Neural progenitor cell (in vitro differentiated cells): ENCODE data around the gene PROX2. TPM values are rescaled to one million over a fixed set of nuclear protein-coding genes. Genes with fewer than 3 reads are reported as not detected.
A peak's percentile ranks its signal among the peaks of the same experiment; 100 is the strongest.

ENCODE experiments used
- DNase-seq: peaks from one replicate; pipeline ENCODE4 v3.0.0-alpha.2; 2016; ENCODE audit warnings: low spot score
- H2AFZ ChIP-seq: fragments of 200-600 bp; sonication (generic); replicated peaks from 2 replicates; pipeline ENCODE4 v1.6.1; 2016; ENCODE audit warnings: antibody characterized with exemption
- H3F3A ChIP-seq: fragments of 200-600 bp; sonication (generic); 2 replicates; pipeline ENCODE4 v1.6.1; 2016; ENCODE audit warnings: antibody characterized with exemption, low read depth
- H3K27ac ChIP-seq: fragments of 200-600 bp; sonication (generic); 2 replicates; pipeline ENCODE4 v1.5.1; 2016; ENCODE audit warnings: mild to moderate bottlenecking
- H3K27me3 ChIP-seq: fragments of 200-600 bp; sonication (generic); 2 replicates; pipeline ENCODE4 v1.6.1; 2016; ENCODE audit warnings: mild to moderate bottlenecking, moderate library complexity
- H3K36me3 ChIP-seq: fragments of 200-600 bp; sonication (generic); 2 replicates; pipeline ENCODE4 v1.5.1; 2016
- H3K4me1 ChIP-seq: fragments of 200-600 bp; sonication (generic); 2 replicates; pipeline ENCODE4 v1.6.1; 2016; ENCODE audit warnings: mixed run types
- H3K4me2 ChIP-seq: fragments of 200-600 bp; sonication (generic); 2 replicates; pipeline ENCODE4 v1.6.1; 2016
- H3K4me3 ChIP-seq: fragments of 200-600 bp; sonication (generic); 2 replicates; pipeline ENCODE4 v1.5.1; 2016
- H3K79me2 ChIP-seq: fragments of 200-600 bp; sonication (generic); 2 replicates; pipeline ENCODE4 v1.6.1; 2016; ENCODE audit warnings: low read depth
- H3K9ac ChIP-seq: fragments of 200-600 bp; sonication (generic); 2 replicates; pipeline ENCODE4 v1.6.1; 2016
- H3K9me3 ChIP-seq: fragments of 200-600 bp; sonication (generic); 2 replicates; pipeline ENCODE4 v1.5.1; 2016; ENCODE audit warnings: low read depth
- H4K20me1 ChIP-seq: fragments of 200-600 bp; sonication (generic); 2 replicates; pipeline ENCODE4 v1.6.1; 2016; ENCODE audit warnings: low read depth
- H3K27ac Mint-ChIP-seq: 3 replicates; pipeline ENCODE4 v1.8.0; 2021; ENCODE audit warnings: mixed read lengths
- H3K27me3 Mint-ChIP-seq: 2 replicates; pipeline ENCODE4 v1.8.0; 2022; ENCODE audit warnings: low read depth, mild to moderate bottlenecking, inconsistent platforms, moderate library complexity, mixed read lengths; ENCODE audit not compliant: insufficient read depth
- H3K36me3 Mint-ChIP-seq: 3 replicates; pipeline ENCODE4 v1.8.0; 2021; ENCODE audit warnings: mixed read lengths
- H3K4me1 Mint-ChIP-seq: 3 replicates; pipeline ENCODE4 v1.8.0; 2021; ENCODE audit warnings: mixed read lengths
- H3K4me3 Mint-ChIP-seq: 3 replicates; pipeline ENCODE4 v1.8.0; 2021; ENCODE audit warnings: mild to moderate bottlenecking, moderate library complexity, mixed read lengths
- H3K9me3 Mint-ChIP-seq: 3 replicates; pipeline ENCODE4 v1.8.0; 2020; ENCODE audit warnings: mixed read lengths
- EZH2 ChIP-seq: fragments of 200-600 bp; sonication (generic); IDR thresholded peaks from 2 replicates; pipeline ENCODE4 v1.6.1; 2017; ENCODE audit warnings: antibody characterized with exemption, mild to moderate bottlenecking, moderate library complexity
- EZH2phosphoT487 ChIP-seq: fragments of 200-600 bp; sonication (generic); IDR thresholded peaks from 2 replicates; pipeline ENCODE4 v1.6.1; 2017; ENCODE audit warnings: antibody characterized with exemption
- total RNA-seq: library from RNA; depleted of rRNA; stranded (reverse); fragments of >200 nt; gene quantifications from 2 replicates; pipeline ENCODE4 v1.2.3, GENCODE V29; 2015; ENCODE audit warnings: low replicate concordance
- TF ChIP-seq, protein P1 (sequence below): fragments of 200-600 bp; sonication (generic); IDR thresholded peaks from 2 replicates; pipeline ENCODE4 v1.5.1; 2017; ENCODE audit warnings: antibody characterized with exemption, mild to moderate bottlenecking

PROX2 gene
- total RNA-seq, 1 donor from 2014 or later, result not detected

DNA sequence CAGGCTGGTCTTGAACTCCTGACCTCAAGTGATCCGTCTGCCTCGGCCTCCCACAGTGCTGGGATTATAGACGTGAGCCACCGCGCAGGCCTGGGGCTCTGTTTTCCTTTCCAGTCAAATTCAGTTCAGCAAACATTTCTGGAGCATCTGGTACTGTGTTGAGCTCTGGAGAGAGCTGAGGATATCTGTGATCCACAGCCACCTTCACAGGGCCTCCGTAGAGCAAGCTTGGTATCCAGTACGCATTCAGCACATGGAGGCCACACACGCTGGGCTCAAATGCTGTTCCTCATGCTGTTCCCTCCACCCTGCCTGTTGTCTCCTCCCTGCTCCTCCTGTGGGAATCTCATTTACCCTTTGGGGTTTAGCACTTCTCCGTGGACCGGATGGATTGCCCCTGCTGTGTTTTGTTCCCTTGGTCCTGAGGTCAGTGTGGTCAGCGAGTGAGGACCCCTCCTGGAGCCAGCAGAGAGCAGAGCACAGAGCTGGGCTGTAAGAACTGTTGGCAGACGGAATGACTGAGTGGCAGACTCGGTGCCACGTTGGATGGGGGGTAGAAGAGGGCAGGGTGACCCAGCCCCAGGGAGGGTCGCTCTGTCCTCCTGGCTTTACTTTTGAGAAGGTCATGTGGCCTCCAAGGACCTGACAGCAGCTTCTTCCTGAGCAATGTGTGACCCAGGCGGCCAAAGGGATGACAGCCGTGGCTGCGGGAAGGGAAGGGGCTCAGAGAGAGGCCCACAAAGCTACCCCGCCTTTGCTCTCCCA, 46.2 kb upstream of the PROX2 start:
- Histone ChIP-seq H3F3A (no peaks in the 10 kb centered on the region), H3K9me3 (no peaks in the 10 kb centered on the region), H2AFZ (peak overlapping the region; percentile 99), H3K27me3 (peaks cover 23% of the 10 kb centered on the region), H4K20me1 (no peaks in the 10 kb centered on the region), H3K27ac (no peak overlapping the region), H3K79me2 (no peaks in the 10 kb centered on the region), H3K4me1 (no peaks in the 10 kb centered on the region), H3K36me3 (no peaks in the 10 kb centered on the region), H3K4me3 (peak overlapping the region; percentile 71), H3K9ac (peak overlapping the region; percentile 76), H3K4me2 (peak overlapping the region; percentile 76)
- Mint-ChIP-seq H3K27ac (no peak overlapping the region), H3K36me3 (no peaks in the 10 kb centered on the region), H3K9me3 (no peaks in the 10 kb centered on the region), H3K27me3 (peaks cover 16% of the 10 kb centered on the region), H3K4me3 (peak overlapping the region; percentile 86), H3K4me1 (peaks cover 10% of the 10 kb centered on the region)
- no peak for DNase-seq
- TF ChIP-seq EZH2phosphoT487, result no peak
- no peak for TF ChIP-seq EZH2
- TF ChIP-seq, protein P1, sequence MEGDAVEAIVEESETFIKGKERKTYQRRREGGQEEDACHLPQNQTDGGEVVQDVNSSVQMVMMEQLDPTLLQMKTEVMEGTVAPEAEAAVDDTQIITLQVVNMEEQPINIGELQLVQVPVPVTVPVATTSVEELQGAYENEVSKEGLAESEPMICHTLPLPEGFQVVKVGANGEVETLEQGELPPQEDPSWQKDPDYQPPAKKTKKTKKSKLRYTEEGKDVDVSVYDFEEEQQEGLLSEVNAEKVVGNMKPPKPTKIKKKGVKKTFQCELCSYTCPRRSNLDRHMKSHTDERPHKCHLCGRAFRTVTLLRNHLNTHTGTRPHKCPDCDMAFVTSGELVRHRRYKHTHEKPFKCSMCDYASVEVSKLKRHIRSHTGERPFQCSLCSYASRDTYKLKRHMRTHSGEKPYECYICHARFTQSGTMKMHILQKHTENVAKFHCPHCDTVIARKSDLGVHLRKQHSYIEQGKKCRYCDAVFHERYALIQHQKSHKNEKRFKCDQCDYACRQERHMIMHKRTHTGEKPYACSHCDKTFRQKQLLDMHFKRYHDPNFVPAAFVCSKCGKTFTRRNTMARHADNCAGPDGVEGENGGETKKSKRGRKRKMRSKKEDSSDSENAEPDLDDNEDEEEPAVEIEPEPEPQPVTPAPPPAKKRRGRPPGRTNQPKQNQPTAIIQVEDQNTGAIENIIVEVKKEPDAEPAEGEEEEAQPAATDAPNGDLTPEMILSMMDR, result no peak

DNA sequence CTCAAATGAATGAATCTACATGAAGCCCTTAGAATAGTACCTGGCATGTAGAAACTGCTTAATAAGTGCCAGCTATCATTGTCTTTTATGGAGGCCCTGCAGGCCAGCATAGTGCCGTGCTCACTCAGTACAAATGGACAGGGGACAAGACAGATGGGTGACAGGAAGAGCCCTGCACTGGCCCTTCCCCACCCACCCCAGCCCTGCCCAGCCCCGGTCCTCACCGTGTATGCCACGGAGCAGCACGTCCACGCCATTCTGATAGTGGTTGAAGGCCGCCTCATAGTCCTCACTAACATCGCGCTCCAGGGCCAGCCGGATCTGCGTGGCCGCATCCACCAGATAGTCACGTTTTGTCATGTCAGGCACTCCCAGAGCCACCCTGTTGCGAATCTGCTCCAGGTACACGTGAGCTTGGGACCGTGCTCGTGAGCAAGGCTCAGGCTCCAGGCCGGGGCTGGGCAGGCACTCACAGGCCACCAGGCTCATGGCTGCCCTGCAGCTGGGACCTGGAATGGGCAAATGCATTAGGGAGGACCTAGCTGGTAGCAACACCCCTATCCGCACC, 45.2 kb upstream of the PROX2 start:
- Histone ChIP-seq H3K4me2 (no peak overlapping the region), H3F3A (no peaks in the 10 kb centered on the region), H3K9ac (no peak overlapping the region), H2AFZ (no peak overlapping the region), H3K79me2 (no peaks in the 10 kb centered on the region), H3K27me3 (peaks cover 13% of the 10 kb centered on the region), H3K36me3 (no peaks in the 10 kb centered on the region), H3K27ac (no peak overlapping the region), H4K20me1 (no peaks in the 10 kb centered on the region), H3K4me1 (no peaks in the 10 kb centered on the region), H3K9me3 (no peaks in the 10 kb centered on the region), H3K4me3 (no peak overlapping the region)
- TF ChIP-seq, protein P1, result no peak
- TF ChIP-seq EZH2 (no peak), EZH2phosphoT487 (no peak)
- Mint-ChIP-seq H3K4me1 (peaks cover 13% of the 10 kb centered on the region), H3K27me3 (peaks cover 14% of the 10 kb centered on the region), H3K9me3 (no peaks in the 10 kb centered on the region), H3K36me3 (no peaks in the 10 kb centered on the region), H3K4me3 (no peak overlapping the region), H3K27ac (no peak overlapping the region)
- DNase-seq, result no peak

DNA sequence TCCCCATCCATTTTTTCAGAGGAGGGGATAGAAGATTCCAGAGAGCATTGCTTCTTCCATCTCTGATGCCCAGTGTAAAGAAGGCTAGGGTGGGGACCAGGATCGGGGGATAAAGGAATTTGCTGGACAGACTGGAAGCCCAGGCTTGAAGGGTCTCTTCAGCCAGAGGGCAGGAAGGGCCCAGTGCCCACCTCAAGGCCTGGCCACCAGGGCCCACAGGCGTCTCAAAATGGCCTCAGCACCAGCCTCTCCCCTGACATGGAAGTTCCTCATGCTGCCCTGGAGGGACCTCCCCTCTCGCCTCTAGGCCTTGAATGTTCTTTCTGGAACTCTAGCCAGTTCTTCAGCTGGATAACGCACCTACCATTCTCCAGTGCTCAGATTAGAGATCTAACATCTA, 44.3 kb upstream of the PROX2 start:
- Mint-ChIP-seq H3K4me3 (no peak overlapping the region), H3K27ac (no peak overlapping the region), H3K27me3 (peaks cover 15% of the 10 kb centered on the region), H3K36me3 (no peaks in the 10 kb centered on the region), H3K4me1 (peaks cover 15% of the 10 kb centered on the region), H3K9me3 (no peaks in the 10 kb centered on the region)
- H3K27me3 ChIP-seq, result peaks cover 10% of the 10 kb centered on the region
- no peaks in the 10 kb centered on the region for H4K20me1 ChIP-seq
- no peak overlapping the region for H3K27ac ChIP-seq
- no peak overlapping the region for H2AFZ ChIP-seq
- H3K36me3 ChIP-seq, result no peaks in the 10 kb centered on the region
- DNase-seq, result no peak
- no peaks in the 10 kb centered on the region for H3K79me2 ChIP-seq
- no peaks in the 10 kb centered on the region for H3K4me1 ChIP-seq
- no peak overlapping the region for H3K4me2 ChIP-seq
- H3K4me3 ChIP-seq, result no peak overlapping the region
- no peaks in the 10 kb centered on the region for H3K9me3 ChIP-seq
- H3F3A ChIP-seq, result no peaks in the 10 kb centered on the region
- TF ChIP-seq EZH2phosphoT487 (no peak), EZH2 (no peak)
- H3K9ac ChIP-seq, result no peak overlapping the region
